DOHH2 (cell line): Measurements from ENCODE around the gene SLC6A8.

Experiments
- H3F3A ChIP-seq: fragments of 200-600 bp; sonication (generic), shearing (Covaris generic); 2 replicates; pipeline ENCODE4 v1.6.0; 2016; ENCODE audit warnings: antibody characterized with exemption, mild to moderate bottlenecking; ENCODE audit not compliant: control insufficient read depth, insufficient read depth
- H3K27ac ChIP-seq: fragments of 200-600 bp; sonication (generic); 2 replicates; pipeline ENCODE4 v1.5.1; 2014; ENCODE audit warnings: low read depth, mild to moderate bottlenecking, low read length, moderate library complexity
- H3K27me3 ChIP-seq: fragments of 200-600 bp; sonication (generic); 2 replicates; pipeline ENCODE4 v1.6.1; 2014; ENCODE audit warnings: mild to moderate bottlenecking, low read length, mixed read lengths; ENCODE audit not compliant: control insufficient read depth
- H3K36me3 ChIP-seq: fragments of 200-600 bp; sonication (generic); 2 replicates; pipeline ENCODE4 v1.6.1; 2014; ENCODE audit warnings: mild to moderate bottlenecking, low read length, moderate library complexity, mixed read lengths; ENCODE audit not compliant: control insufficient read depth
- H3K4me1 ChIP-seq: fragments of 200-600 bp; sonication (generic); 2 replicates; pipeline ENCODE4 v1.6.1; 2014; ENCODE audit warnings: mild to moderate bottlenecking, low read length, mixed read lengths; ENCODE audit not compliant: control insufficient read depth
- H3K4me2 ChIP-seq: fragments of 200-600 bp; sonication (generic); 2 replicates; pipeline ENCODE4 v1.6.0; 2014; ENCODE audit warnings: mild to moderate bottlenecking, low read length, moderate library complexity
- H3K4me3 ChIP-seq: fragments of 200-600 bp; sonication (generic); 2 replicates; pipeline ENCODE4 v1.5.1; 2014; ENCODE audit warnings: mild to moderate bottlenecking, low read length, mixed read lengths
- H3K79me2 ChIP-seq: fragments of 200-600 bp; sonication (generic); 2 replicates; pipeline ENCODE4 v1.6.1; 2014; ENCODE audit warnings: mild to moderate bottlenecking, low read length, mixed read lengths; ENCODE audit not compliant: control insufficient read depth
- H3K9me2 ChIP-seq: fragments of 200-600 bp; sonication (generic); replicated peaks from 2 replicates; pipeline ENCODE4 v1.6.1; 2014; ENCODE audit warnings: mild to moderate bottlenecking, low read length, mixed read lengths; ENCODE audit not compliant: control insufficient read depth
- H3K9me3 ChIP-seq: fragments of 200-600 bp; sonication (generic); 2 replicates; pipeline ENCODE4 v1.6.1; 2014; ENCODE audit warnings: antibody characterized with exemption, low read length, mixed read lengths; ENCODE audit not compliant: control insufficient read depth, insufficient read depth
- H4K20me1 ChIP-seq: fragments of 200-600 bp; sonication (generic); 2 replicates; pipeline ENCODE4 v1.6.0; 2014; ENCODE audit warnings: low read depth, mild to moderate bottlenecking, antibody characterized with exemption, low read length, moderate library complexity; ENCODE audit not compliant: control insufficient read depth, insufficient read depth
- EZH2phosphoT487 ChIP-seq: fragments of 200-600 bp; sonication (generic); IDR thresholded peaks from 2 replicates; pipeline ENCODE4 v1.6.1; 2017; ENCODE audit warnings: borderline replicate concordance, mild to moderate bottlenecking, antibody characterized with exemption, low read length, moderate library complexity, mixed read lengths
- TF ChIP-seq, protein P1 (sequence below): fragments of 200-600 bp; sonication (generic); IDR thresholded peaks from one replicate; pipeline ENCODE4 v1.5.1; 2014; ENCODE audit warnings: antibody characterized with exemption, mild to moderate bottlenecking, low read depth, low read length; ENCODE audit not compliant: poor library complexity, severe bottlenecking

The SLC6A8 gene

DNA sequence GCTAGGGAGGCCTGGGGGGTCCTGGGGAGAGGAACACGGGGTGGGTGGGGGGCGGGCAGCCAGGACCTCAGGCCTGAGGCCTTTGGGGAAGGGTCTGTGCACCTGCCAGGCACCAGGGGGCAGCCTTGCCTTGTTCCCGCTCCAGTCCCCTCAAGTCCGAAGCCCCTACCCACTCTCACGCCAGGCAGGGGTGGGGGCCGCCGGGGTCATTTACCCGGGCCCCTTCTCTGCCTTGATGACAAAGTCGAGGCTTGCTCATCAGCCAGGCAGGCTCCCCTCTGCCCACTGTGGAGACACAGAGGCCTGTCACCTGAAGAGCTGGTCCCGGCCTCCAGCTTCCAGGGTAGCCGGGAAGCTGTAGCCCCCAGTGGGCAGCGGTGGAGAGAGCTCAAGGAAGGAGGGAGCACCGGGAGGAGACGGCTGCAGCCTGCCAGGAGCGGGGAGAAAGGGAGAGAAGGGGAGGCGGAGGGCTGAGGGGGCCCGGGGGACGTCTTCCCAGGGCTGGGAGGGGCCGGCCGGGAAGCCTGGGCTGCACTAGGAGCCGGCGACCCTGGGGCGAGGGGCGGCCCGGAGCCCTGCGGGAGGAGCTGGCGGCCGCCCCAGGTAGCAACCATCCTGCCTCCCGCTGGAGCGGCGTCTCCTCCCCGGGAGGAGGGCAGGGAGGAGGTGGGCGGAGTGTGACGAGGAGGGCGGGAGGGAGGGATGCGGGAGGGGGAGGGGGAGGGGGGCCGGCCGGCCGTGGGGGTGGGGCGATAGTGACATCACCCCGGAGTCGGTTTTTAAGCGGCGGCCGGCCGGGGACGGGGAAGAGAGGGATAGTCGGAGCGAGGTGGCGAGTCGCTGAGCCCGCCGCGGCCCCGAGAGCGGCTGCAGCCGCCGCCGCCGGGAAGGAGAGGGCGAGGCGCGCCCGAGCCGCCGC, at the start of gene SLC6A8:
TSS of gene SLC6A8 (plus strand) at position 806 of the 919 bp plus-strand sequence. CDS start 649 bp downstream, outside the sequence.
- Histone ChIP-seq H3K4me1 (peaks cover 4% of the 10 kb centered on the region; the same call in 1 of the 2 replicates), H3K4me2 (peak within 1 kb of the TSS; percentile 48), H3K79me2 (no peaks in the 10 kb centered on the region), H3K9me3 (no peaks in the 10 kb centered on the region), H4K20me1 (no peaks in the 10 kb centered on the region), H3F3A (no peaks in the 10 kb centered on the region), H3K4me3 (peak within 1 kb of the TSS; percentile 28; the same call in 1 of the 2 replicates), H3K27me3 (no peaks in the 10 kb centered on the region), H3K36me3 (no peaks in the 10 kb centered on the region), H3K9me2 (no peaks in the 10 kb centered on the region), H3K27ac (no peak within 1 kb of the TSS)
- TF ChIP-seq, protein P1, sequence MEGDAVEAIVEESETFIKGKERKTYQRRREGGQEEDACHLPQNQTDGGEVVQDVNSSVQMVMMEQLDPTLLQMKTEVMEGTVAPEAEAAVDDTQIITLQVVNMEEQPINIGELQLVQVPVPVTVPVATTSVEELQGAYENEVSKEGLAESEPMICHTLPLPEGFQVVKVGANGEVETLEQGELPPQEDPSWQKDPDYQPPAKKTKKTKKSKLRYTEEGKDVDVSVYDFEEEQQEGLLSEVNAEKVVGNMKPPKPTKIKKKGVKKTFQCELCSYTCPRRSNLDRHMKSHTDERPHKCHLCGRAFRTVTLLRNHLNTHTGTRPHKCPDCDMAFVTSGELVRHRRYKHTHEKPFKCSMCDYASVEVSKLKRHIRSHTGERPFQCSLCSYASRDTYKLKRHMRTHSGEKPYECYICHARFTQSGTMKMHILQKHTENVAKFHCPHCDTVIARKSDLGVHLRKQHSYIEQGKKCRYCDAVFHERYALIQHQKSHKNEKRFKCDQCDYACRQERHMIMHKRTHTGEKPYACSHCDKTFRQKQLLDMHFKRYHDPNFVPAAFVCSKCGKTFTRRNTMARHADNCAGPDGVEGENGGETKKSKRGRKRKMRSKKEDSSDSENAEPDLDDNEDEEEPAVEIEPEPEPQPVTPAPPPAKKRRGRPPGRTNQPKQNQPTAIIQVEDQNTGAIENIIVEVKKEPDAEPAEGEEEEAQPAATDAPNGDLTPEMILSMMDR, result peak; percentile 35
- no peak for TF ChIP-seq EZH2phosphoT487

DNA sequence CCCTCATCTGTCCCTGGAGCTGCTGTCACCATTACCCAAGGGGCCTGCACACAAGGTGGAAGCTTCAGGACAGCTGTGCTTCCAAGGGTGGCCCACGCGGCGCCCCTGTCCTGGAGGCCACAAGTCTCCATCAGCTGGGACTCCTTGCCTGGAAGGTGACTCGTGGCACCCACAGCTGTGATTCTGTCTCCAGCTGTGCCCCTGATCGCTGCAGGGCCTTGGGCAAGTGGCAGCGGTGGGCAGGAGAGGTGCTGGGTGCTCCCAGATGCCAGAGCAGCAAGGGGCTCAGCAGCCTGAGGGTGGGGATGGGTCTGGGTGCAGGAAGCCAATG, 49.7 kb upstream of the SLC6A8 start:
- H3K36me3 ChIP-seq, result no peaks in the 10 kb centered on the region
- no peaks in the 10 kb centered on the region for H3F3A ChIP-seq
- H3K27me3 ChIP-seq, result peaks cover 6% of the 10 kb centered on the region
- no peaks in the 10 kb centered on the region for H3K4me1 ChIP-seq
- H3K9me3 ChIP-seq, result no peaks in the 10 kb centered on the region
- no peaks in the 10 kb centered on the region for H3K79me2 ChIP-seq
- H3K4me2 ChIP-seq, result no peak overlapping the region
- H3K4me3 ChIP-seq, result no peak overlapping the region
- no peaks in the 10 kb centered on the region for H3K9me2 ChIP-seq
- no peak overlapping the region for H3K27ac ChIP-seq
- TF ChIP-seq, protein P1, result no peak
- no peak for TF ChIP-seq EZH2phosphoT487
- H4K20me1 ChIP-seq, result no peaks in the 10 kb centered on the region

DNA sequence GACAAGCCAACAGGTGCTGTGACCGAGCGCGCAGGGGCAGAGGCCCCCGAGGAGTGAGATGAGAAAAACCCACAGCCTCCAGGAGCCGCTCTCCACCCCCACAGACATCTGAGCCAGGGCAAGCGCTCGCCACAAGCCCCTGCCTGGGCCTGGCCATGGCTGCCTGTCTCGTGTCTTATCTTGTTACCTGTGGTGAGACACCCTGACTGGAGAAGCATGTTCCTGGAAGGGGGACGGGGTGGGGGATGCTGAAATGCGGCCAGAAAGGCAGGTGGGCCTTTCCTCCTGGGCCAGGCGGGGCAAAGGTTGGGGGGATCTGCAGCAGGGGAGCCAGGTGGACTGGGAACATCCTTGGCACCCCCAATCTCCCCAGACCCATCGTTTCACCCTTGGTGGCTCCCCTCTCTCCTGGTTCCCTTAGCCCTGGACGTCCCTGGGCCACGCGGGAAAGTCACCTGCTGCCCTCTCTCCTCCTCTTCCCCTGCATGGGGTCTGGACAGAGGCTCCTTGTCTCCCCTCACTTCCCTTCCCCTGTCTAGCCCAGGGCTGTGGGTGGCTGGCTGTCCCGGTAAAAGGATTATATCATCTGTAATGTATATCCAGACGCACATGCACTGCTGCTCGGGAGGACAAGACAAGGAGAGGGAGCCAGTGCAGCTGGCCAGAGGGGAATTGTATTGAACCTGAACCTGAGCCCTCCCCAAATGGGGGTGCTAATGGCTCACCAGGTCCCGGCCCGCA, 49.1 kb upstream of the SLC6A8 start:
- H3K4me1 ChIP-seq, result no peaks in the 10 kb centered on the region
- no peak overlapping the region for H3K4me2 ChIP-seq
- H4K20me1 ChIP-seq, result no peaks in the 10 kb centered on the region
- H3K4me3 ChIP-seq, result no peak overlapping the region
- no peaks in the 10 kb centered on the region for H3K9me3 ChIP-seq
- H3F3A ChIP-seq, result no peaks in the 10 kb centered on the region
- H3K27ac ChIP-seq, result no peak overlapping the region
- peaks cover 11% of the 10 kb centered on the region for H3K27me3 ChIP-seq
- H3K79me2 ChIP-seq, result no peaks in the 10 kb centered on the region
- H3K36me3 ChIP-seq, result no peaks in the 10 kb centered on the region
- H3K9me2 ChIP-seq, result no peaks in the 10 kb centered on the region
- TF ChIP-seq, protein P1, result no peak
- no peak for TF ChIP-seq EZH2phosphoT487
